Dermis blood vessel endothelial cell (primary cell): Measurements from ENCODE around the gene DLGAP4. TPM values are rescaled to one million over a fixed set of nuclear protein-coding genes. Genes with fewer than 3 reads are reported as not detected.
A peak's percentile ranks its signal among the peaks of the same experiment; 100 is the strongest.

Experiments
- DNase-seq: peaks from one replicate; pipeline ENCODE4 v3.0.0; 2010
- total RNA-seq: library from RNA; depleted of rRNA; stranded (reverse); fragments of >200 nt; gene quantifications from 2 replicates; pipeline ENCODE4 v1.2.3, GENCODE V29; 2014

The DLGAP4 gene, protein sequence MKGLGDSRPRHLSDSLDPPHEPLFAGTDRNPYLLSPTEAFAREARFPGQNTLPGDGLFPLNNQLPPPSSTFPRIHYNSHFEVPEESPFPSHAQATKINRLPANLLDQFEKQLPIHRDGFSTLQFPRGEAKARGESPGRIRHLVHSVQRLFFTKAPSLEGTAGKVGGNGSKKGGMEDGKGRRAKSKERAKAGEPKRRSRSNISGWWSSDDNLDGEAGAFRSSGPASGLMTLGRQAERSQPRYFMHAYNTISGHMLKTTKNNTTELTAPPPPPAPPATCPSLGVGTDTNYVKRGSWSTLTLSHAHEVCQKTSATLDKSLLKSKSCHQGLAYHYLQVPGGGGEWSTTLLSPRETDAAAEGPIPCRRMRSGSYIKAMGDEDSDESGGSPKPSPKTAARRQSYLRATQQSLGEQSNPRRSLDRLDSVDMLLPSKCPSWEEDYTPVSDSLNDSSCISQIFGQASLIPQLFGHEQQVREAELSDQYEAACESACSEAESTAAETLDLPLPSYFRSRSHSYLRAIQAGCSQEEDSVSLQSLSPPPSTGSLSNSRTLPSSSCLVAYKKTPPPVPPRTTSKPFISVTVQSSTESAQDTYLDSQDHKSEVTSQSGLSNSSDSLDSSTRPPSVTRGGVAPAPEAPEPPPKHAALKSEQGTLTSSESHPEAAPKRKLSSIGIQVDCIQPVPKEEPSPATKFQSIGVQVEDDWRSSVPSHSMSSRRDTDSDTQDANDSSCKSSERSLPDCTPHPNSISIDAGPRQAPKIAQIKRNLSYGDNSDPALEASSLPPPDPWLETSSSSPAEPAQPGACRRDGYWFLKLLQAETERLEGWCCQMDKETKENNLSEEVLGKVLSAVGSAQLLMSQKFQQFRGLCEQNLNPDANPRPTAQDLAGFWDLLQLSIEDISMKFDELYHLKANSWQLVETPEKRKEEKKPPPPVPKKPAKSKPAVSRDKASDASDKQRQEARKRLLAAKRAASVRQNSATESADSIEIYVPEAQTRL
- total RNA-seq, result 18.4 and 26.2 TPM in 2 replicates

DNA sequence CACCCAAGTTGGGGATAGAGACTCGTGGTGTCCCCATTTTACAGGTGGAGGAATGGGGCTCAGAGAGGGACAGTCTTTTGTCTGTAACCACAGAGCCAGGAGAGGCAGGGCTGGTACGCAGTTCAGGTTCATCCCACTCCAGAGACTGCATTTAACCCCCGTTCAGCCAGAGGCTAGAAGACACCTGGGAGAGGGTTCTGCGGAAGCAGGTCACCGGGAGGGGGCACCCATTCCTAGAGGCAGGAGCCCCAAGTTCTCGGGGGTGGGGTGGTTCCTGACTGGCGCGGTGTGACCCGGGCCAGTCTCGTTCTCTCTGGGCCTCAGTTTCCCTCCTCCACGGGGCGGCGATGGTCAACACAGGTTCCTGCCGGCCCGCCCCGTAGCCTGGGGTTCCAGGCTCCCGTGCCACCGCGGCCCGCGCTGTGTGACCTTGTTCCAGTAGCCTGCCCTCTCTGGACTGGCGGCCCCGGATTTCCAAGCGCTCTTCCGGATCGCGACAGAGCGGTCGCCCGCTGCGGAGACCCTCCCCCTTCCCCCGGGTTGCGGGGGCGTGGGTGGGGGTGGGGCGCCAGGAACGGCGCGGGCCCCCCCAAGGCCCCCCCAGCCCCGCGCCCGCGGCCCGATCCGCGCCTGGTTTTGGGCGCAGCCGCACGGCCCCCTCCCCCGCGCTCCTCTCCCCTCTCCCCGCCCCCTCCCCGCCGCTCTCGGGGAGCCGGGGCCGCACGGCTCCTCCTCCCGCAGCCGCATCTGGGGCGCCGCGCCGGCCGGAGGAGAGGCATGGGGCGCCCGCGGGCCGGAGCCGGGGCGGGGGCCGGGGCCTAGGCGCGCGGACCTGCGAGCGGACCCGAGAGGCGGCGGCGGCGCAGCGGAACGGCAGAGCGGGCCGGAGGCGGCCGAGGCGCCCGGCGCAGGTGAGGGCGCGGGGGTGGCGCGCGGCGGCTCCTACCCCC lies at the start of gene DLGAP4:
TSS of gene DLGAP4 (plus strand) at position 738 of the 950 bp plus-strand sequence. CDS start 125,379 bp downstream, outside the sequence.
- DNase-seq, result no peak

DNA sequence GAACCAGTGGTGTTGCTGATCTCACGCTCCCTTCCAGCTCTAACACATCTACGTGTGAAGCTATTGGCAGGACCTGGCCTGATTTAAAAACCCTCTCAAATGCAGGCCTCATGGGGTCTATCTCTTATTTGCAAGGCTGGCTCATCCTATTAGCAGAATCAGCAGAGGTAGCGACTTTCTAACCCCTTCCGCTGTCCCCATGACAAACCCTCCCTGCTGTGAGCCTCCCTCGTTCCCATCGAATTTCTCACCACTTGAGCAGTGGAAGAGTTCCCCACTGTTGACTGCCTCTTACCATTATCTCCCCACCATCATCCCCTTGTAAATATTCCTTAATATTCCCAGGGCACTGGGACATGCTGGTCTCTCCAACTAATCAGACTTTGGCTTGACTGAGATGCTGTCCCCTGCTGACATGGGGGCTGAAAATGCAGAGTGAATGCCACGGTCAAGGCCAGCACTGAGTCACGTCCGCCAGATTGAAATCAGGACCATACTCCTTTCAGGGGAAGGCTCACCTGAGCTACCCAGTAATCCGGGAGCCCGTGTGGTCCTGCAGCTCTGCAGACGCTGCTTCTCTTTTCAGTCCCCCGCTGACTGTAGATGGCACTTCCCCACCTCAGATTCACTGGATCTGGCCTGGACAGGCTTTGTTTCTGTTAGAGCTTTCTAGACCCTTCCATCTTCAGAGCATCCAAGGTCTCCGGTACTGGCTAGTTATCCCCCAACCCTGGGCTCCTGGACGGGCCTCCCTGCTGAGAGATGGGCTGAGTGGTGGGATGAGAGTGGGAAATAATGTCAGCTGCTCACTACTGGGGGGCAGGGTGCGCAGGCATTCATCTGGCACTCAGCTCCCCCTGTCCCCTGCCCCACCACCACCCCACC lies 46.7 kb upstream of the DLGAP4 start:
- DNase-seq, result no peak

DNA sequence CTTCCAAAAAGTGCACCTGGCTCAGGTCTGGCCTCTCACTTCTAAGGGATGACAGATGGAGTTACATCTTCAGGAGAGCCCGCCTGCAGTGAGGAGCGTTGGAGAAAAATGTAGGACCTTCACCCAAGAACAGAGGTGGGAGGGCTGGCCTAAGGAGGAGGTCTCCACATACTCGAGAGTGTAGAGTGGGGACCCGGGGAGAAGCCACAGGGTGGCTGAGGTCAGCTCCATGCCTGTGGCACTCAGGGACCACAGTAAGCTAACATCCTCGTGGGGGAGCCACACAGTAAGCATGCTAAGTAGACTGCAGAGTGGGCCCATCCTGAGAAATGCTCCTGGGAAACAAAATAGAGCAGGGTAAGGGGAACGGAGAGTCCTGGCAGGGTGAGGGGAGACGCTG lies 45.8 kb upstream of the DLGAP4 start:
- DNase-seq, result no peak

DNA sequence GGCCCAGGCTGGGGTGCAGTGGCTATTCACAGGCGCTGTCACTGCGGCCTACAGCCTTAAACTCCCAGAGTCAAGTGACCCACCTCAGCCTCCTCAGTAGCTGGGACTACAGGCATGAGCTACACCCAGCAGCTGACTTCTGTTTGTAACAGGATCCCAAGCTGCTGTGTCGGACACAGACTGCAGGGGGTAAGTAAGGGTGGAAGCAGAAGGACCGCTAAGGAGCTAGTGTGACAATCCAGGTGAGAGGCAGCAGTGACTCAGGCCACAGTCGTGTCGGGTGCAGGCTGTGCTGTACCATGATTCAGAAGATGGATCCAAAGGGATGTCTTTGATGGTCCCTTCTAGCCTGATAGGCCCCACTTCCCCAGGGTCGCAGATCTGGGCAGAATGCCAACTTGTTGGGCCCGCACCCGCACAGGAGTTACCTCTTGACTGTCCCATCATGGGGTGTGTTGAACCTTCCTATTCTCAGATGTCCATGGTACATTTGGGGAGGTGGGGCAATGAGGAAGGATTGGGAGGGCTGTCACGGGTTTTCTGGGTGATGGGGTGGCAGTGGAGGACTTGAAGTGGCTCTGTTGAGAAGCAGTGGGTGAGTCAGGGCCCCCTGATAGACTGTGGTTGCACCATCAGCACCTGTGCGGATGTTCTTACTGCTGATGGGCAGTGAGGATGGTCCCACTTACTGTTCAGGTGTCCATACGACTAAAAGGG lies 44.6 kb upstream of the DLGAP4 start:
- no peak for DNase-seq

DNA sequence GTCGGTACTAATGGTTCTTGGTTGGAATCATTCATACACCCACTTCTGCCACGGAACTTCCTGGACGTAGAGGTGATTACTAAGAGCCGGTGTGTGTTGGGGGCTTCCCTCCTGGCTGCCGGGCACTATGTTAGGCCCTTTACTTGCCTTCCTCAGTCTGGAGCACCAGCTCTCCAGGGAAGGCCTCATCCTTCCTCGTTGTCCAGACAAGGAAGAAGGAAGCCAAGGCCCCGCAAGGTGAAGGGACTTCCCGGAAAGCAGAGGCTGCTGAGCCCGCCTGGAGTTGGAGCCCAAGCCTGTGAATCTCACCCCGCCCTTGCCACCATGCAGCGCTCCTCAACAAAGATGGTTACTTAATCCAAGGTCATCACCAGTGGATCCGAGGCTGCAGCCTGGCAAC lies 43.7 kb upstream of the DLGAP4 start:
- no peak for DNase-seq

DNA sequence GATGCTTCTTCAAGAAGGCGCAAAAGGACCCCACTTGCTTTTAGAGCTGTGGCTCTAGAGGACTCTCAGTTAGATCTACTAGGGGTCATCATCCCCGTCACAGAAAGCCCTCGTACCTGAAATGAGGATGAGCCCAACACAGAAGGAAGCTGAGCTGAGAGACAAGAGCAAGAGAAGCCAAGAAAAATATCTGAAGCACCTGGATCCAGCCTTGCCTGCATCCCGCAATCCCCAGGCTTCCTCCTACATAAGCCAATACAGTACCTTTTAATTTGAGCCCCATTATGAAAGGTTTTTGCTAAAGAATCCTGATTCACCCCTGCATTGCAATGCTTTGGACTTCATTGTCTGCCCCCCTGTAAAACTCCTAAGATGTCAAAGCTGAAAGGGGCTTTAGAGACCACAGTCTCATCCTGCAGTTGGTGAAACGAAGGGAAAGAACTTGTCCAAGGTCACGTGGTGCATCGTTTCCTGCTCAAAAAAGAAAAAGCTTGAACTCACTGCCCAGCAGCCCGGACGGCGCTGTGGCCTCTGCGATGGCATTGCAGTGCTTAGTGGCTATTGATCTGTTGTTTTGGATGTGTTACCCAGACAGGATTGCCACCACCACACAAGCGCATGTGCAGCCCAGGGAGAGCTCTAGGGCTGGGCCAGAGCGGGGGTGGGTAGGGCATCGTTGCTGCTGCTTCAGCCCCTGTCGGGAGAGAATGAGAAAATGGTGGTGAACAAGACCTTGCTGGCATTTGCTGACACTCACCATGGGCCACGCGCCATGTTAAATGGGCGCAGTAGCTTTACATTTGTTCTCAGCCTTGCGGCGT lies 41.5 kb upstream of the DLGAP4 start:
- DNase-seq, result no peak

DNA sequence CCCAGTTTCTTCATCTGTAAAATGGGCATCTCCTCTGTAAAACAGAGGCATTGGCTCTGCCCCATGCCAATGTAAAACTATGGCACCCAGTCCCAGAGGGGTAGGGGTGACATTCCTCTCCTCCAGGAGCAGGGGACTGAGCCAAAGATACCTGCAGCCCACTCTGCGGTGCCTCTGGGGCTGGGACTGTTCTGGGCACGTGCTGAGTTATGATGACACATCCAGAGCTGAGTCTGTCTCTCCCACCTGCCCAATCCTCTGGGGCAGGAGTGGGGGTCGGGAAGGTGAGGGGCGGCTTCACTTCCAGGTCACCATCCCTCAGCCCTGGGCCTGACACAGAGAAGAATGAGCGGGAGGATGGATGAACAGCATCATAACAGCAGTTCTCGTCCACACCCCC lies 40.0 kb upstream of the DLGAP4 start:
- DNase-seq, result no peak

DNA sequence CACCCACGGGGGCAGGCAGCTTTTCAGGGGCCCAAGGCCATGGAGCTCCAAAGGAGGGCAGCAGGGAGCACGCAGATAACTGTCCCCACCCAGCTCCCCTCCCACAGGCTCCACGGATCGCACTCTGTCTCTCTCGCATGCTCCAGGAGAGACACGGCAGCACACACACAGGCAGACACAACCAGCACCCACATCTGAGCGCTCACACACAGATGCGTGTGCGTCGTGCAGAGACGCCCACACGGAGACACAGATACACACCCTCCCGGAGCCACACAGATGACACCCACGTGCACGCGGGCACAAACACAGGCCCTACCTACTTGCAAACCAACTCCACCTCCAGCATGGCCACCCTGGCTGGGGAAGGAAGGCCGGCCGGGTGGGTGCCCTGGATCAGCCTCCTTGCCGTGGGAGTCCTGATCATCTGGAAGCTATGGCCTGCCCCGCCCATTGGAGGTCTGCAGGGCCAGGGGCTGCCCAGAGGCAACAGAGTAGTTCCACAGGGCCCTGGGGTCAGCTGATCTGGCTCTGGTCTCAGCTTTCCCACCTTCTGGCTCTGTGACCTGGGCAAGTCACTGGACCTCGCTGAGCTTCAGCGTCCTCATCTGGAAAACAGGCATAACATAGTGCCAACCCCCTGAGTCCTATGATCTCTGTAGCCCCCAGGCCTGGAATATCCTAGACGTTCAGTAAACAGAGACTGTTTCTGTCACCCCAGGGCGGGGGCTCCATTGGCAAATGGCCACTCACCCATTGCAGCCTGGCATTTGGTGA lies 38.3 kb upstream of the DLGAP4 start:
- DNase-seq, result no peak

DNA sequence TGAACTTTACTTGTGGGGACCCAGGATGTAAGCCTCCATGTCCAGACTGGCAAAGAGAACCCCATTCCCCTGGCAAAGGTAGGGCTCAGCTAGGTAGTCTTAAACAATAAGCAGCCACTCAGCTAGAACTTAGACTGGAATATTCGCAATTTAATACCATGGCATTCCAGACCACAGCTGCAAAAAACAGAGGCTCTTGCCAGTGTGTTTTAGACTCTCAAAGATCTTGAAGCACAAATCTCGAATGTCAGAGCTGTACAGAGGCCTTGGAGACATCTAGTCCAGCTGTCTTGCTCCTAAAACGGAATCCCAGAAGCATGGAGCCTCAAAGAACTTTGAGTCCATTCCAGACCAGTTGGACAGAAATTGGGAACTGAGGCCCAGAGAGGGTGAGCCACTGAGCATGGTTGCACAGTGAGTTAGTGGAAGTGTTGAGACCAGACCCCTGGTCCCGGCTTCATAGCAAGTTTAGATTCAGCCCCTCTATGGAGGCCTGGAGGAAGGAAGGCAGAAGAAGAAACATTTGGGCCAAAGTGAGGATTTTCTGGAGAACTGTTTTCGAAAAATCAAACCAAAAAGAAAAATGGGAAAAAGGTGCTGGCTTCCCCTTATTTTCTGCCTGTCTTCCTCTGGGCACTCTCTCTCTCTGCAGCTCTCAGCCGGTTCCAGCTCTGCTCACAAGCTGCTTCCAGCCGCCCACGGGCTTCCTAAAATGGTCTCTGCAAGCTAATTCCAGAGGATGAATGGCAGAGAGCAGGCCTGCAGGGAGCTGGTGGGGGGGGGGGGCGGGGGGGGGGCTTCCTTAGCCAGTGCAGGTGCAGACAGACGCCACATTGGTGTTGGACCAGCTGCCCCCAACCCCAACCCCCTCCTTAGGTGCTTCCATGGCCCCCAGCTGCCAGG lies 37.4 kb upstream of the DLGAP4 start:
- DNase-seq, result no peak

DNA sequence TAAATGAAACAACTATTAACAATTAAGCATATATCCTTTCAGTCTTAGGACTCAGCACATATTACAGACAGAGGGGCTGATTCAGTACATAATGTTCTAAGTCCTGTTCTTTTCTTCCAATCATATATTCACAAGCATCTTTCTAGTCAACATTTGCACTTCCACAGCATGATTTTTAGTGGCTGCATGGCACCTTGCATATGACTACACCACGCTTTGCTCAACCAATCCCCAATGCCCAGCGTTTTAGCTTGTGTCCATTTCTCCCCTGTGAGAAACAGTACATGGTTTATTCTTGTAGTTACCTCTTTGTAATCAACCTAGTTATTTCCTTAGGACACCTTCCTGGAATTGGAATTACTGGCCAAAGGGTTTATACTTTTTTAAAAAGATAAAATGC lies 36.6 kb upstream of the DLGAP4 start:
- no peak for DNase-seq

DNA sequence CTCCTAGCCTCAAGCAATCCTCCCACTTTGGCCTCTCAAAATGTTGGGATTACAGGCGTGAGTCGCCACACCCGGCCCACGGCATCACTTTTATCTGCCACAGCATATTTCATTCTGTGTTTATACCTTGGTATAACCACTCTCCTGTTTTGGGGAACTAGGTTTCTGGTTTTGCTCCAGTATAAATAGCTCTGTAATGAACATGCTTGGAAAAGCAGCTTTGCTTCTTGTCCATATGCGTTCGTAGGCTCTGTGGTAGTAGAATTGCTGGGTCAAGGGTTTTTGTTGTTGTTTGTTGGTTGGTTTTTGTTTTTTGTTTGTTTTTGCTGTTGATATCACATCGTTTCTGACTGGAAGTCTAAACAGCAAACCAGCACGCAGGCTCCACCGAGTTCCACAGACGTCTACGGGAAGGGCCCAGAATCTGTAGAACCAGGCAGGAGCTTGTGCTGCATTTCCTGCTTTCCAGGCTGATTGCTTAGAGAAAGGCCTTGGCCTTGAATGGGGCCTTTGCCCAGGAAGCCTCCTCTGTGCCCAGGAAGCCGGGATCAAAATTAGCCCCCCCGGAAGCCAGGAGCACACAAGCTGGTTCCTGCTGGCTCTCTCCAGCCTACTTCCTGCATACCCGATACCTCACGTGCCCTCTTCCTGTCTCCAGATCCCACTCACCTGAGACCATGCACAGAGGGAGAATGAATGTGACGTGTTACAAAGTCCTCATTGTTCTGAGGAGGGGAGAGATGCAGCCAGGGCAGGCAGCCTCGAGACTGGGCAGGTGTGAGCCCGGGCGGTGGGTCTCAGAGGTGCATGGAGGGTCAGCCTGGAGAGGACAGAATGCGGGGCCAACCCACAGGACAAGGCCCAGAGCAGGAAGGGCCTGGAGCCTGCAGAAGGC lies 35.1 kb upstream of the DLGAP4 start:
- DNase-seq, result no peak

DNA sequence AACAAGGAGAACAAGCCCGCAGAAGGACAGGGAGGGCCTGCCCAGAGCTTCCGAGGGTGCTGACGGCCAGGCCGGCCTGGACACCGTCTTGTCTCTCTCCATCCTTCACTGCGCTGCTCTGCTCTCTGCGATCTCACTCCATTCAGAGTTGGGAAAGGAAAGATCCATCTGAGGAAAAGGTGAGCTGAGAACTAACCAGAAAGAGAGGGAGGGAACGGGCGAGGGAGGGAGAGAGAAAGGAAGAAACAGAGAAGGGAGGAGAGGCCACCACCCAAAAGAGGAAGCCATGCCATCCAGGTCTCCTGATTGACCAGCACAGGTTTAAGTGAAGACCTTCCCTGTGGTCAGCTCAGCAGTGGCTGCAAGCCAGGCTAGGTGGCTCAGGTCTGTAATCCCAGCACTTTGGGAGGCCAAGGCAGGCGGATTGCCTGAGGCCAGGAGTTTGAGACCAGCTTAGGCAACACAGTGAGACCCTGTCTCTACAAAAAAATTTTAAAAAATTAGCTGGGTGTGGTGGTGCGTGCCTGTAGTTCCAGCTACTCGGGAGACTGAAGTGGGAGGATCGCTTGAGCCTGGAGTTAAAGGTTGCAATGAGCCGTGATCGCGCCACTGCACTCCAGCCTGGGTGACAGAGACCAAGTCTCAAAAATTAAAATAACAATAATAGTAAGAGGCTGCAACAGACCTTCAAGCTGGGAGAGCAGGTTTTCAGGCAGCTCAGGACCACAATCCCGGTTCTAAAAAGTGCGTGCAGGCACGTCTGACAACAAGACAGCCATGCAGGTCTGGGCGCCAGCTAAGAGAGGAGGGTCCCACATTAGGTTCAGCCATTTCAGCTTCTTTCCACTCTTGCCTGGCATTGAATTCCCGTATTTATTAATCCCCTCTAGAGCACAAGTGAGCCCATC lies 34.2 kb upstream of the DLGAP4 start:
- DNase-seq, result no peak

DNA sequence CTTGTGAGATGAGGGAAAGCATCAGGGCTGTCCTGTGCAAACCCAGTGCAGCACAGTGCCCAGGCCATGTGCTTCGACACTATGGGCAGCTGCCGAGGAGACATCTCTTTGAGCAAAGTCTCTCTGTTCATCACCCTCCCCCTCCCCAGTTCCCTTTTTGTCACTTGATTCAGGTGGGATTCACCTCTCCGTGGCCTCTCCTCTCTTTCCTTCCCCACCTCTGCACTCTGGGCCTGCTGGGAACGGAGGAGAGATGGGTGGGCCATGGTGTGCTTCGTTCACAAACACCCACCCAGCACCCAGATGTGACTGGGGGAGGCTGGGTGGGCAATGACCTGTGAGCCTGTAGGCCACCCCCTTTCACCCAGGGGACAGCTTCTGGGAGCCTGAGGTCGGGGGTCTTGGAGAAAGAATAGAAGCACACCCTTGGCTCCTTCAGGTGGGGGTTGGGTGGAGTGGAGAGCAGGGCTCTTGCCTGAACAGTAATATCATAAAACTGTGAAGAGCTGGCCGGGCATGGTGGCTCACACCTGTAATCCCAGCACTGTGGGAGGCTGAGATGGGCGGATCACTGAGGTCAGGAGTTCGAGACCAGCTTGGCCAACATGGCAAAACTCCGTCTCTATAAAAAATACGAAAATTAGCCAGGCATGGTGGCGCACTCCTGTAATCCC lies 33.5 kb upstream of the DLGAP4 start:
- no peak for DNase-seq

DNA sequence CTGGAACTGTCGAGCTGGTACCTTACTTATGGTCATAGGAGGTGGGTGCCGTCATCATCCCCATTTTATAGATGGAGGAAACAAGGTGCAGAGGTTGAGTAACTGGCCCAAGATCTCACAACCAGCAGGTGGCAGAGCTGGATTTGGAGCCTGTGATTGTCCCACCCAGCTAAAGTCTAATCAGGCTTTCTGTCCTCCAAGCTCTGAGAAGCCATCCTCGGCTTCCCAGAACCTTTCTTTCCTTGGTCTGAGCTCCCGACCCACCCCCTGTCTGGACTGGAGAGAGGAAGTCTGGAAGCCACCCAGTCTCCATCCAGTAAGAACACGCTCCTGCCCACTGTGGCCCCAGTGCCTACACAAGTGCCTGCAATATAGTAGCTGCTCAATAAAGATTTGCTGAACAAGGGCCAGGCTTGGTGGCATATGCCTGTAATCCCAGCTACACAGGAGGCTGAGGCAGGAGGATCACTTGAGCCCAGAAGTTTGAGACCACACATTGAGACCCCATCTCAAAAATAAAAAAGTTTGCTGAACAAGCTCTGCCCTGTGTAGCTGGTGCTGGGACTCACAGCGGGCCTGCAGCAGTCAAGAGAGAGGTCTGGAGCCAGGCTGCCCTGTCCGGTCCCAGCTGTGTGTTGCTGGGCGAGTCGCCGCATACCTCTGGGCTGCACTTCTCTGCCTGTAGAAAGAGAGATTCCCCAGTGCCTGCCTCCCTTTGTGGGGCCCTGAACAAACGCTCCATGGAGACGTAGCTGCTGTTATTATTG lies 32.5 kb upstream of the DLGAP4 start:
- DNase-seq, result peak; percentile 61
